Ishikawa (cell line): ENCODE data around the gene TAC4.

Source experiments
- CEBPB ChIP-seq: IDR thresholded peaks from 2 replicates; pipeline ENCODE4 v1.6.1; 2012
- CREB1 ChIP-seq: IDR thresholded peaks from 2 replicates; pipeline ENCODE4 v1.6.1; 2012; ENCODE audit warnings: low read depth
- EGR1 ChIP-seq: IDR thresholded peaks from 2 replicates; pipeline ENCODE4 v1.6.1; 2012
- EP300 ChIP-seq: IDR thresholded peaks from 2 replicates; pipeline ENCODE4 v1.6.1; 2012; ENCODE audit warnings: borderline replicate concordance
- FOXM1 ChIP-seq: IDR thresholded peaks from 2 replicates; pipeline ENCODE4 v1.6.1; 2012; ENCODE audit warnings: low read depth, borderline replicate concordance
- NFIC ChIP-seq: IDR thresholded peaks from 2 replicates; pipeline ENCODE4 v1.6.1; 2012
- RAD21 ChIP-seq: IDR thresholded peaks from 2 replicates; pipeline ENCODE4 v1.6.1; 2012; ENCODE audit warnings: low read depth
- REST ChIP-seq: IDR thresholded peaks from 2 replicates; pipeline ENCODE4 v1.6.1; 2012; ENCODE audit warnings: low read depth, mild to moderate bottlenecking
- TAF1 ChIP-seq: IDR thresholded peaks from 2 replicates; pipeline ENCODE4 v1.6.1; 2012; ENCODE audit warnings: low read depth, mild to moderate bottlenecking
- TCF12 ChIP-seq: IDR thresholded peaks from 2 replicates; pipeline ENCODE4 v1.6.1; 2012; ENCODE audit warnings: low read depth
- TEAD4 ChIP-seq: IDR thresholded peaks from 2 replicates; pipeline ENCODE4 v1.6.1; 2012
- YY1 ChIP-seq: IDR thresholded peaks from 2 replicates; pipeline ENCODE4 v1.6.1; 2012; ENCODE audit warnings: low read depth
- ZBTB7A ChIP-seq: IDR thresholded peaks from 2 replicates; pipeline ENCODE4 v1.6.1; 2012; ENCODE audit warnings: low read depth
- TF ChIP-seq, protein P1 (sequence below): IDR thresholded peaks from 2 replicates; pipeline ENCODE4 v1.6.1; 2012
- TF ChIP-seq, protein P2 (sequence below): IDR thresholded peaks from 2 replicates; pipeline ENCODE4 v1.6.1; 2012

The TAC4 gene

DNA sequence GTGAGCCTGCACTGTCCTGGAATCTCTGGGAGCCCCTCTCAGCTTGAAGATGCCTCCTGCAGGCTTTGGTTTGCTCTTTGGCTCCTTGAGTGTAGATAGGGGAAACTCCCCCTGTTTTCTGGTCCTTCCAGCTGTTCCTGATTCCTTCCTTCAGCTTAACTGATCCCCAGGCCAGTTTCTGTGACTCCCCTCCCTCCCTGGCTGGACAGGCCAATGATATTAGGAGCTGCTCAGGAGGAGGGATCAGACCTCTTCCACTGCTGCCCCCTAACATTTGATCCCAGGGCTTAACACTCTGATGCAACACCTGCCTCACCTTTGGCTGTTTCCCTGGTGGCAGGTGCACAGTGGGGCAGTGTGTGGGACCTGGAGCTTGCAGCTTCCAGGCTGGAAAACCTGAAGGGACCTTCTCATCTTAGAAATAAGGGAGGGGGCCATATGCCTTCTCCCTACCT, at the start of gene TAC4:
TSS of gene TAC4 (minus strand) at position 51 of the 455 bp plus-strand sequence. CDS start 52 bp downstream, outside the sequence.
- TF ChIP-seq FOXM1 (no peak), REST (no peak), NFIC (no peak), TEAD4 (no peak), EGR1 (no peak), RAD21 (no peak), ZBTB7A (no peak), YY1 (no peak)
- TF ChIP-seq, protein P1, sequence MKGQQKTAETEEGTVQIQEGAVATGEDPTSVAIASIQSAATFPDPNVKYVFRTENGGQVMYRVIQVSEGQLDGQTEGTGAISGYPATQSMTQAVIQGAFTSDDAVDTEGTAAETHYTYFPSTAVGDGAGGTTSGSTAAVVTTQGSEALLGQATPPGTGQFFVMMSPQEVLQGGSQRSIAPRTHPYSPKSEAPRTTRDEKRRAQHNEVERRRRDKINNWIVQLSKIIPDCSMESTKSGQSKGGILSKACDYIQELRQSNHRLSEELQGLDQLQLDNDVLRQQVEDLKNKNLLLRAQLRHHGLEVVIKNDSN: no peak

- TF ChIP-seq, protein P2, sequence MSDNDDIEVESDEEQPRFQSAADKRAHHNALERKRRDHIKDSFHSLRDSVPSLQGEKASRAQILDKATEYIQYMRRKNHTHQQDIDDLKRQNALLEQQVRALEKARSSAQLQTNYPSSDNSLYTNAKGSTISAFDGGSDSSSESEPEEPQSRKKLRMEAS: no peak
- TF ChIP-seq TAF1 (no peak), ZBTB7A (no peak), CEBPB (no peak), YY1 (no peak), TCF12 (no peak), TEAD4 (no peak), FOXM1 (no peak), REST (no peak), RAD21 (no peak), CREB1 (no peak), EGR1 (no peak), EP300 (no peak), NFIC (no peak)
- TF ChIP-seq, protein P1: no peak
Observed at GRCh38 chr17:49896860-49897259, 49.0 kb upstream of the TAC4 start.

DNA sequence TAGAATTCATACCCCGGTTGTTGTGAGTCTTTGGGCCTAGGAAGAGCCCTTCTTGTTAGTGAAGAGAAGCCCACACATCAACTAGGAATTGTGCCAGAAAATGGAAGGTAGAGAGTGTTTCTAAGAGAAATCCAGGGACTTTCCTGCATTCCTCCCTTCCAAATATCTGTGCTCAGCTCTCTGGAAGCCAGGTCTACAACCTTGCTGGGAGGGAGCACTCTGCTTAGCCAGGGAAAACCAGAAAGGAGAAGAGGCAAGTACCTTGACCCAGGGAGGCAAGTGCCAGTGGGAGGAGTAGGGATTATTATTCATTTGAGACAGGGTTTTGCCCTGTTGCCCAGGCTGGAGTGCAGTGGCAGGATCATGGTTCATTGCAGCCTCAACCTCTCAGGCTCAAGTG, 48.4 kb upstream of the TAC4 start:
- TF ChIP-seq TEAD4 (no peak), YY1 (no peak), TCF12 (no peak), EP300 (no peak), RAD21 (no peak), EGR1 (no peak), TAF1 (no peak), CREB1 (no peak), CEBPB (no peak), NFIC (no peak), FOXM1 (no peak), REST (no peak), ZBTB7A (no peak)
- TF ChIP-seq, protein P2: no peak
- TF ChIP-seq, protein P1: no peak

GRCh38 chr17:49895812-49896211, 47.9 kb upstream of the TAC4 start:
- TF ChIP-seq NFIC: no peak
- no peak for TF ChIP-seq EGR1
